COLO668 (cell line): ENCODE measurements around the gene FAM227A.

Source experiments
- DNase-seq: peaks from one replicate; lab custom pipeline; 2025; ENCODE audit not compliant: unreplicated experiment; lab: John Stamatoyannopoulos, UW

Gene FAM227A

GRCh38 chr22:38656256-38657044 lies at the start of gene FAM227A, which contains the start of gene CBY1:
TSS of gene FAM227A (minus strand) at chr22:38656392. CDS start at chr22:38650168, 6,224 bp downstream.
TSS of gene CBY1 (plus strand) at chr22:38656638. CDS start at chr22:38668055, 11,417 bp downstream.
- peak; percentile 96 for DNase-seq

GRCh38 chr22:38705235-38706100 lies 49.3 kb upstream of the FAM227A start, which contains the start of gene GTPBP1:
TSS of gene GTPBP1 (plus strand) at chr22:38705944. CDS start at chr22:38705956, 12 bp downstream.
- peak; percentile 99 for DNase-seq

DNA sequence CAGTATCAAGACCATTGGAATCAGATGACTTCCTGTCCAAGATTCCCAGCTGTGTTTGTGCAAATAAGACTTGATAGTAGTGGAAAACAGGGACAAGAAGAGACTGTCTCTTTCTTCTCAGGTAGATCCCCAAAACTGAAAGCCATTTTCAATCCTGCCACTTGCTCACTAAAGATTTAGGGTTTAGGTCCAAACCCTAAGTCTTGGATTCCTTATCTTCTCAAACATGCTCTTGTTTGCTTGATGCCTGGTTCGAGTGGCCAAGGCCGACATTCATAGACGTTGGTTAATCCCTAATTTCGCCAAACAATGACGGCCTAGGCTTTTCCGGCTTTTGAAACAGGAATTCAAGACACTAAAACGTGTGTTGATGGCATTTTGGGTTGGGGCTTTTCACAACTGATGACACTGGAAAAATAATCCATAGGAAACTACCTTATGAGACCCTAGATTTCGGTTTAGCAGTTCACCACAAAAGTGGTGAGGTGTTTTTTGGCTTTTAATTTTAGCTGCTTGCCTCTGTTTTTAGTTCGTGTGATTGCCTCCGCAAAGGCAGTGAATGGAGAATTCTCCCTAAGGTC lies 48.6 kb upstream of the FAM227A start:
- DNase-seq, result no peak

GRCh38 chr22:38700789-38701628 lies 44.8 kb upstream of the FAM227A start, which contains the start of gene JOSD1:
TSS of gene JOSD1 (minus strand) at chr22:38700943. CDS start at chr22:38699987, 956 bp downstream.
- peak; percentile 98 for DNase-seq

- DNase-seq, result peak; percentile 88
These were observed 44.1 kb upstream of the FAM227A start for GRCh38 chr22:38700270-38700788.

DNA sequence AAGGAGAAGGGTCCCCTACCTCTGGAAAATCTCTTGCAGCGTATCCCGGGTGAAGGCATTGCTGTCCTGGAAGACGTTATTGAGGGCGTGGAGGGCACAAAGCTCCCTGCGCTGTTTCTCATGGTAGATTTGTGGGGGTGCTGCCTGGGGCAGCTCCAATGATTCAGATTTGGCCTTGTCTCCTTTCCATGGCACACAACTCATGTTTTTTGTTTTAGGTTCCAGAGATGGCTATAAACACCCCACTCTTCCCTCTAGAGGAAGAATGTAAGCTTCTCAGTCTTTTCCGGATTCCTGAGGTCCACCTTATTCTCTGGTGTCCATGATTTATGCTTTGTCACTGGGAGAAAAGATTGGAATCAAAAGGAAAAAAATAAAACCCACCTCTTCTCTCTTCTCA lies 43.6 kb upstream of the FAM227A start:
- DNase-seq, result no peak

GRCh38 chr22:38699143-38699542 lies 43.0 kb upstream of the FAM227A start:
- no peak for DNase-seq

DNA sequence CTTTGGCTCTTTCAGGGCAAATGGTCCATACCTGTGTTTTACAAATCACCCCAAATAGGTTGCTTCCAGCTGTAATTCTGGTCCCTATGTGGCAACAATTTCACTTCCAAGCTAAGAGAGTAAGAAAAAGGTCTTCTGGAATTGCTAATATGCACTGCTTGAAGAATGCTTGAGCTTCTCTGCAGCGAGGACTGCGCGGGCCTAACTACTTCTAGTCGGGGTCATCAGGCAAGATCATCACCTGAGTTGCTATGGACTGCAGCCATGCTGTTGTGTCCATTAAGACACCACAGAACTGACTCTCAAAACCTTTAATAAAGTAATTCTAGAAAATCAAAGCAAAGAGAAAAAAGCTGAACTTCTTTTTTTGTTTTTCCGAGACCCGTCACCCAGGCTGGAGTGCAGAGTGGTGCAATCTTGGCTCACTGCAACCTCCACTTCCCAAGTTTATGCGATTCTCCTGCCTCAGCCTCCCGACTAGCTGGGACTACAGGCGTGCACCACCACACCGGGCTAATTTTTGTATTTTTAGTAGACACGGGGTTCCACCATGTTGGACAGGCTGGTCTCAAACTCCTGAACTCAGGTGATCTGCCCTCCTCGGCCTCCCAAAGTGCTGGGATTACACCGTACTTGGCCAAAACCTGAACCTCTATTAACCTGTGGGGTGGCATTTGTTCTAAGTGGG lies 42.4 kb upstream of the FAM227A start:
- no peak for DNase-seq

DNA sequence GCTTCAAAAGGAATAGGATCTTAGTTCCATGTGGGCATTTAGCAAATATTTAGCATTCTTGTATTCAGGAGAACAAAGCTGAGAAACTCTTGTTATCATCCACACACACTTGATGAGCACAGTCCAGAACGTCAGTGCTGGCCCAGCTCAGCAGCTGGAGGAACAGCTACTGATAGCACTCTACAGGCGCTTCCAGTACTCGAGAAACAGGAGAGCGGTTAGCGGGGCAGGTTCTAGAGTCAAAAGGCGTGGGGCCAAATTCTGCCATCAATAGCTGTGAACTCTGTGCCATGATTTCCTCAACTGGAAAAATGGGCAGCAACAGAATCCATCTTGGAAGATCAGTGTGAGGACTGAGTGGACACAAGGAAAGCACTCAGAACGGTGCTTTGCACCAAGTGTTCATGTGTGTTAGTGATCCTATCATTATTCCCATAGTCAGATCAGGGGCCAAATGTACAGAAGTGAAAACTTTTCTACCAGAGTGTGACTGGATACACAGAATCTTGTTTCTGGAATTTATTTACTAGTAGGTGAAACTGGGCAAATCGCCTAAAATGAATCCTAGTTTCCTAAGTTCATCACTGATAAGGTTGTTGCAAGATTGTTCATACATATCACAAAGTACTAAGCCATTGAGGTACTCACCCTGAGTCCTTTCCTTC lies 41.4 kb upstream of the FAM227A start:
- DNase-seq, result no peak

DNA sequence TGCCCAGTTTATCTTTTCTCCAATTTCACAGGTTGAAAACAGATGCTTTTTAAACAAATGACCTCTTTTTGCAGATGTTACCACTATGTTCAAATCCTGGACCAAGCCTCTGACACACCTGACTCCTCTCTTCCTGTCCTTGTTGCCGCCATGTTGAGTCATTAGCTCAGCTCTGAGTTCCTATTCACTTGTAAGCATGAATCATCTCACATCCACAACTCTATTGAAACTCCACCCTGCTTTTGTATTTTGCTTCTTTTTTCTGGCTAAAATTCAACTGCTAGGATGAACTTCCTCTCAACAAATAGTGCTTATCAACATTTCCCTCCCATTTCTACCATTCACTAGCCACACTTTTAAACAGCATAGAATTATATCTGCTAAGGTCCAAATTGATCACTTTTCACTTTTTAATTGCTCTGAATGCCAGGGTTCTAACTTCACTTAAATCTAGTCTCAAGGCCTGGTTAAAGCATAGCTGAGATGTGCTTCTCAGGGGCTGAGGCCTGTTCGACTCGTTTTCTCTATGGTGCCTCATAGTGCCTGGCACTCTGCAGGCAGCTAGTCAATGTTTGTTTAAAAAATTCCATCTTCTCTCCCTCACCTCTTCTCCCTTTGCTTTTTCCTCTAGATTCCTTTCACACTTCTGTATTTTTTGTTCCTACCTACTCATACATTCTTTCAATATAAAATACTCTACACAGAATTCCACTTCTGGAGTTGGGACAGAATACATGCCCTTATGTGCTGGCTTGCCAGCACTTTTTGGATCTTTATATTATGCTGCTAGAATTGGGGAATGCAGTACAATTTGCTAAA lies 40.6 kb upstream of the FAM227A start:
- no peak for DNase-seq

DNA sequence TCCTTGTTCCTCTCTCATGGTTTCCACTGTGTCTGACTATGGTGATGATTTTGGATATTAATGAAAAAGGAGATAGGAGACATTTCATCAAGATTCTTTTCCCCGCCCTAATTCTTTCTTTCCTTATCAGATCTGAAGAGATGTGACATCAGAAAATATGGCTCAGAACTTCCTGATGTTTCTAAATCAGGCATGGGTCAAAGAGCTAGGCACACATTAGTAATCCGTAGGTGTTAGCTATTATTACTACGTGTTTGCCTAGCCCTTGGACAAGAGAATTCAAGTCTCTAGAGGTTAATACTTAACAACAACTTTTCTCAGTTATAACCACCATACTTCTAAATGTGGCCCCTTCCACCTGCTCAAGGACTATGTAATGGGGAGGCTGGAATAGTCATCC lies 38.7 kb upstream of the FAM227A start:
- no peak for DNase-seq

DNA sequence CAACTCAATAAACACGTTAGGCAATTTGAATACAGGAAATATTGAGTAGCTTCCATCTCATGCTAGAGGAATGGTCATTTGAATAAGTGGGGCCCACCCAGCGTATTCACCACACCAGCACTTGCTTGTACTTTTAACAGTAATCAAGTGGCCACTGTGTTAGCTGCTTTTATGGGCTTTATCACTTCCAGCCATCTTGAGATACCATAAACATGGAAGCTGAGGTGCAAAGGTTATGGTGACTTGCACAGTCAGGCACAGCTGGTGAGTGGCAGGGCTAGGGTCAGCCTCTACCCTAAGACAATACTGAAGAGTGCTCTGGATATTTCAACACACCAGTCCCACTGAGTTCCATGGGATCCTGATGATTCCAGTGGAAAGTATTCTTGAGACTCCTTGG lies 37.9 kb upstream of the FAM227A start:
- no peak for DNase-seq

GRCh38 chr22:38689651-38690050 lies 33.5 kb upstream of the FAM227A start:
- DNase-seq, result no peak

GRCh38 chr22:38685761-38686160 lies 29.6 kb upstream of the FAM227A start:
- DNase-seq, result no peak

DNA sequence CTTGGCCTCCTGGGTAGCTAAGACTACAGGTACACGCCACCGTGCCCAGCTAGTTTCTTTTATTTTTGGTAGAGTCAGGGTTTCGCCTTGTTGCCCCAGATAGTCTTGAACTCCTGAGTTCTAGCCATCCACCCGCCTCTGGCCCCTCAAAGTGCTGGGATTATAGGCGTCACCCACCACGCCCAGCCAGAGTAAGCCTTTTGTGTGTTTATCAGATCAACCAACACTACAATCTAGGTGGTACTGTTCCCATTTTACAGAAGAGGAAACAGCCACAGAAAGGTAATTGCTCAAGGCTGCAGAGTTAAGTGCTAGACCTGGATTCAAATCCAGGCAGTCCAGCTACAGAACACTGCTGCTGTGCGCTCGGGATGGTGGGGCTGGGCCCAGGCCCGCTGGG lies 28.7 kb upstream of the FAM227A start:
- DNase-seq, result no peak

- DNase-seq, result peak; percentile 93
These were observed 25.6 kb upstream of the FAM227A start, which contains the start of gene TOMM22 for GRCh38 chr22:38681582-38682335. TSS of gene TOMM22 (plus strand) at chr22:38681957. CDS start at chr22:38681979, 22 bp downstream.

- no peak for DNase-seq
These were observed 19.6 kb upstream of the FAM227A start for GRCh38 chr22:38675833-38676232.
